ENCODE measurements around the gene ENG.

ENG gene

DNA sequence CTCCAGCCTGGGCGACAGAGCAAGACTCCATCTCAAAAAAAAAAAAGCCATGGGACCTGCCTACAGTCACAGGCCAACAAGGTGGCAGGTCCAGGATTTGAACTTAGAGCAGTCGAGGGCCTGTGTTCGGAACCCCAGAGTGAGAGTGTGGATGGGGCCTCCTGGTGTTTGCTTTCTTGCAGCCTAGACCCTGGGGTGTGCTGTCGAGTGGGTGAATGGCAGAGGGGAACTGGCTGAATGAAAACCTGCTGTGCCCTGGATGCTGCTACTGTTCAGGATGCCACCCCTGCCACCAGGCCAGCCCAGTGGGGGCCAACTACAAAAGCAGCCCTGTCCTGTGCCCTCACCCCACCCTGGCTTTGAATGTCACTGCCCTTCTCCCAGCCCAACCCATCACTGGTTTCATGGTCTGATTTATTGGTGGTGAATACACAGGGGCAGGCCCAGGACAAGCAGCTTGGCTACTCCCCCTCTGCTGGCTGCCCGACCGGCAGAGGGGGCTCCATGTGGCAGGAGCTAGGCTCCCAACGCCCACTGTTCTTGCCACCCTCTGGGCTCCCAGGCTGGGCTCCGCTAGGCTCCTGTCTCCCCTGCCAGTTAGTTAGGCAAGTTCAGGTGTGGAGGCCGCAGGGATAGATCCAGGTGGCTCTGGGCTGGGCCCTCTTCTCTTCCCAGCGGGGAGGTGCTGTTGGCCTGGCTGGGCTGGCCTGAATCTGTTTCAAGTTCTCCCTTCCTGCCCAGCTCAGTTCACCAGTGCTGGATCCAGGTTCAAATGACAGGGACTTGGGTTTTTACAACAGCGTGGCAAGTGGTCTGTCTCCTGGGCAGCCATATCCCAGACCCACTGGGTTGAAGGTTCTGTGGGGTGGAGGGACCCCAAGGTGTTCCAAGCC lies 39.6 kb downstream of the ENG start:
- ChIA-PET POLR2A (interaction anchor here (0.7 kb wide), 1 partner anchor 73 kb away, joined by 5 read pairs; no protein-coding TSS in a partner anchor), CTCF (interaction anchor here (1.2 to 1.6 kb wide), 4 partner anchors 50 to 107 kb away, joined by 3 to 4 read pairs (median 3); partner anchors contain the start of gene TOR2A)
- no peak for DNase-seq (ENCODE audit: extremely low spot score)
- TF ChIP-seq, protein P1, sequence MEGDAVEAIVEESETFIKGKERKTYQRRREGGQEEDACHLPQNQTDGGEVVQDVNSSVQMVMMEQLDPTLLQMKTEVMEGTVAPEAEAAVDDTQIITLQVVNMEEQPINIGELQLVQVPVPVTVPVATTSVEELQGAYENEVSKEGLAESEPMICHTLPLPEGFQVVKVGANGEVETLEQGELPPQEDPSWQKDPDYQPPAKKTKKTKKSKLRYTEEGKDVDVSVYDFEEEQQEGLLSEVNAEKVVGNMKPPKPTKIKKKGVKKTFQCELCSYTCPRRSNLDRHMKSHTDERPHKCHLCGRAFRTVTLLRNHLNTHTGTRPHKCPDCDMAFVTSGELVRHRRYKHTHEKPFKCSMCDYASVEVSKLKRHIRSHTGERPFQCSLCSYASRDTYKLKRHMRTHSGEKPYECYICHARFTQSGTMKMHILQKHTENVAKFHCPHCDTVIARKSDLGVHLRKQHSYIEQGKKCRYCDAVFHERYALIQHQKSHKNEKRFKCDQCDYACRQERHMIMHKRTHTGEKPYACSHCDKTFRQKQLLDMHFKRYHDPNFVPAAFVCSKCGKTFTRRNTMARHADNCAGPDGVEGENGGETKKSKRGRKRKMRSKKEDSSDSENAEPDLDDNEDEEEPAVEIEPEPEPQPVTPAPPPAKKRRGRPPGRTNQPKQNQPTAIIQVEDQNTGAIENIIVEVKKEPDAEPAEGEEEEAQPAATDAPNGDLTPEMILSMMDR (IDR thresholded peaks at IDR 0.05; ENCODE audit: control extremely low read depth, extremely low read depth, low read depth, missing control alignments) = no peak

DNA sequence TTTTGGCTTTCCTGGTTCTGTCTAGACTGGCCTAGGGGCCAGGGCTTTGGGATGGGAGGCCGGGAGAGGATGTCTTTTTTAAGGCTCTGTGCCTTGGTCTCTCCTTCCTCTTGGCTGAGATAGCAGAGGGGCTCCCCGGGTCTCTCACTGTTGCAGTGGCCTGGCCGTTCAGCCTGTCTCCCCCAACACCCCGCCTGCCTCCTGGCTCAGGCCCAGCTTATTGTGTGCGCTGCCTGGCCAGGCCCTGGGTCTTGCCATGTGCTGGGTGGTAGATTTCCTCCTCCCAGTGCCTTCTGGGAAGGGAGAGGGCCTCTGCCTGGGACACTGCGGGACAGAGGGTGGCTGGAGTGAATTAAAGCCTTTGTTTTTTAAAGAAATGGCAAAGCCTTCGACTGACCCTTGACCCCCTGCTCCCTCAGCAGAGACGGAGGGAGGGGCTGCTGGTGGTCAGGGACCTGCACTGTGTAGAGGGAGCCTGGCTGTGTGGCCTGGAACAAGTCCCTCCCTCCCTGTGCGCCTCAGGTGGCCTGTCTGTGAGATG lies 40.7 kb downstream of the ENG start:
- ChIA-PET CTCF (interaction anchor here (1.2 to 1.6 kb wide), 3 partner anchors 51 to 79 kb away, joined by 3 to 4 read pairs (median 3); partner anchors contain the start of gene TOR2A), POLR2A (interaction anchor here (0.7 kb wide), 1 partner anchor 72 kb away, joined by 5 read pairs; no protein-coding TSS in a partner anchor)
- DNase-seq (ENCODE audit: extremely low spot score) = no peak
- TF ChIP-seq, protein P1 (IDR thresholded peaks at IDR 0.05; ENCODE audit: control extremely low read depth, extremely low read depth, low read depth, missing control alignments) = no peak

DNA sequence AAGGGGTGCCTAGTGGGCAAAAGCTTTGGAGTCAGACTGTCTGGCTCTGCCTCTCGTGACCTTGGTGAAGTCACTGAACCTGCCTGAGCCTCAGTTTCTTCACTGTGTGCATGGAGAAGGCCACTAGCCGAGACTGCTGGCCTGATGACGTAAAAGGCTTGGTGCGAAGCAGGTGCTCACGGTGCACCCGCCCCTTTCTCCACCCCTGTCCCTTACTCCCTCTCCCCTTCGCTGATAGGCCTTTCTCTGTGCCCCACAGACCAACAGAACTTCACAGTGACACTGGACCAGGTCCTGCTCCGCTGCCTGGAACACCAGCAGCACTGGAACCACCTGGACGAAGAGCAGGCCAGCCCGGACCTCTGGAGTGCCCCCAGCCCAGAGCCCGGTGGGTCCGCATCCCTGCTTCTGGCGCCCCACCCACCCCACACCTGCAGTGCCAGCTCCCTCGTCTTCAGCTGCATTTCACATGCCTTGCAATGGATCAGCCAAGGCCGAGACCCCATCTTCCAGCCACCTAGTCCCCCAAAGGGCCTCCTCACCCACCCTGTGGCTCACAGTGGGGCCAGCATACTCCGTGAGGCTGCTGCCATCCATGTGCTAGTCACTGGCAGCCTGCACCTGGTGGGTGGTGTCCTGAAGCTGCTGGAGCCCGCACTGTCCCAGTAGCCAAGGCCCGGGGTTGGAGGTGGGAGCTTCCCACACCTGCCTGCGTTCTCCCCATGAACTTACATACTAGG lies 41.4 kb downstream of the ENG start:
- ChIA-PET POLR2A (no interaction called here), CTCF (interaction anchor here (0.9 to 1.6 kb wide), 5 partner anchors 11 to 222 kb away, joined by 3 to 4 read pairs (median 3); partner anchors contain the start of genes ENG and TOR2A)
- no peak for DNase-seq (ENCODE audit: extremely low spot score)
- TF ChIP-seq, protein P1 (IDR thresholded peaks at IDR 0.05; ENCODE audit: control extremely low read depth, extremely low read depth, low read depth, missing control alignments) = no peak

DNA sequence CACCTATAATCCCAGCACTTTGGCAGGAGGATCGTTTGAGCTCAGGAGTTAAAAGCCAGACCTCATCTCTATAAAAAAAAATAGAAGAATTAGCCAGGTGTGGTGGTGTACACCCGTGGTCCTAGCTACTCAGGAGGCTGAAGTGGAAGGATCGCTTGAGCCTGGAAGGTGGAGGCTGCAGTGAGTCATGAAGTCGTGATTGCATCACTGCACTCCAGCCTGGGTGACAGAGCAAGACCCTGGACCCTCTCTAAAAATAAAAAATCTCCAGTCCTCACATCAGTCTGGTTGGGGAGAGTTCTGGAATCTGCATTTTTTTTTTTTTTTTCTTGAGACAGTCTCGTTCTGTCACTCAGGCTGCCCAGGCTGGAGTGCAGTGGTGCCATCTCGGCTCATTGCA lies 42.4 kb downstream of the ENG start:
- DNase-seq (ENCODE audit: extremely low spot score) = no peak
- ChIA-PET CTCF (interaction anchor here (0.9 to 1.4 kb wide), 2 partner anchors 42 to 223 kb away, joined by 3 read pairs; partner anchors contain the start of gene ENG), POLR2A (interaction anchor here (0.7 kb wide), 1 partner anchor 75 kb away, joined by 5 read pairs; no protein-coding TSS in a partner anchor)
- TF ChIP-seq, protein P1 (IDR thresholded peaks at IDR 0.05; ENCODE audit: control extremely low read depth, extremely low read depth, low read depth, missing control alignments) = no peak

DNA sequence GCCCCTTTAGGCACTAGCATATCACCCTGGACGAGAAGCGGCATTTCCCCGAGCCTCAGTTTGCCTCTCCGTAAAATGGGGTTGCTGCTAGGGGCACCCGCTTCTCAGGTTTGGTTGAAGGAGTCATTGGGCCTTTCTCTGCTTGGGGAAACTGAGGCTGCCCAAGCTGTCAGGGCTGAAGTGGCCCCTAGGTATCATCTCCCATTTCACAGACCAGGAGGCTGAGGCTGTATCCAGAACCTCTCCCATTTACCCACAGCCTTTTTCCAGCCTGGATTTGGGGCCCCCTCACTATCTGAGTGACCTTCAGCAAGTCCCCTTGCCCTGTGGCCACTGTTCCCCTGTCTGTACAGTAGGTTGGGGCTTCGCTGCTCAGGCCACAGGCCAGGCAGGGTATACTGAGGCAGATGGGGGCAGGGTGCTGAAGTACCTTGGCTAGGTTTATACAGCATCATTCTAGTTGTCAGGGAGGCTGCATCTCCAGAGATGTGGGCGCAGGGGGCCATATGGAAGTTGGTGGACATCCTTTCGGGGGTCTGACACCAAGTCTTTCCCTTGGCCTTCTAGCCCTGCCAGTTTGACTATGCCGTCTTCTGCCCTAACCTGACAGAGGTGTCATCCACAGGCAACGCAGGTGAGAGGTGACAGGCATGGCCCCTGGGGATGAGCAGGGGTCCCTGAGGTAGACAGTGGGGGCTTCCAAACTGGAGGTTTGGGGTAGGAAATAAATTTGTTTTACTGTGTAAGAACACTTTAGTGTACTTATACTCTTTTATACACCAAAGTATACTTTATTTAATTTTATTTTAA lies 43.9 kb downstream of the ENG start:
- CTCF ChIA-PET = no interaction called here
- DNase-seq (ENCODE audit: extremely low spot score) = no peak
- POLR2A ChIA-PET = no interaction called here
- TF ChIP-seq, protein P1 (IDR thresholded peaks at IDR 0.05; ENCODE audit: control extremely low read depth, extremely low read depth, low read depth, missing control alignments) = no peak
